ENCODE measurements around the gene SCAND1.

- TF ChIP-seq CTCF (IDR thresholded peaks at IDR 0.05; ENCODE audit: poor library complexity): no peak
- TF ChIP-seq EZH2 (IDR thresholded peaks at IDR 0.05; ENCODE audit: borderline replicate concordance): no peak
- no peak for TF ChIP-seq EZH2phosphoT487 (IDR thresholded peaks at IDR 0.05; ENCODE audit: low read depth, severe bottlenecking, unreplicated experiment)
These were observed 47.1 kb downstream of the SCAND1 start for GRCh38 chr20:35907017-35907701.
